Transverse colon (tissue), 4 donors: ENCODE measurements around the gene PRKCE.

Experiments
- EP300 ChIP-seq: sonication (generic); formaldehyde crosslinking; IDR thresholded peaks from one replicate; pipeline ENCODE4 v1.6.1; 2017; ENCODE audit warnings: antibody characterized with exemption, low read depth
- POLR2A ChIP-seq: fragments of 450-650 bp; IDR thresholded peaks from one replicate; pipeline ENCODE4 v1.6.1; 2016; ENCODE audit warnings: antibody characterized with exemption, mild to moderate bottlenecking, moderate library complexity
- POLR2AphosphoS5 ChIP-seq, 3 donors: sonication (generic); formaldehyde crosslinking; IDR thresholded peaks; one replicate each; pipeline ENCODE4 v1.6.1; 2016; ENCODE audit warnings: antibody characterized with exemption in 3 of 3
- TF ChIP-seq, protein P1 (sequence below), 5 experiments: fragments of 200-600 bp in 3 of 5; fragments of 450-650 bp in 2 of 5; sonication (generic) in 3 of 5; IDR thresholded peaks; 1 replicate in 2 of 5; 2 replicates in 3 of 5; pipeline ENCODE4 v1.5.1; 2016 to 2017; ENCODE audit warnings: antibody characterized with exemption in 5 of 5, inconsistent platforms in 3 of 5, mild to moderate bottlenecking in 2 of 5, moderate library complexity in 1 of 5

- TF ChIP-seq POLR2A: no peak
- TF ChIP-seq, protein P1, sequence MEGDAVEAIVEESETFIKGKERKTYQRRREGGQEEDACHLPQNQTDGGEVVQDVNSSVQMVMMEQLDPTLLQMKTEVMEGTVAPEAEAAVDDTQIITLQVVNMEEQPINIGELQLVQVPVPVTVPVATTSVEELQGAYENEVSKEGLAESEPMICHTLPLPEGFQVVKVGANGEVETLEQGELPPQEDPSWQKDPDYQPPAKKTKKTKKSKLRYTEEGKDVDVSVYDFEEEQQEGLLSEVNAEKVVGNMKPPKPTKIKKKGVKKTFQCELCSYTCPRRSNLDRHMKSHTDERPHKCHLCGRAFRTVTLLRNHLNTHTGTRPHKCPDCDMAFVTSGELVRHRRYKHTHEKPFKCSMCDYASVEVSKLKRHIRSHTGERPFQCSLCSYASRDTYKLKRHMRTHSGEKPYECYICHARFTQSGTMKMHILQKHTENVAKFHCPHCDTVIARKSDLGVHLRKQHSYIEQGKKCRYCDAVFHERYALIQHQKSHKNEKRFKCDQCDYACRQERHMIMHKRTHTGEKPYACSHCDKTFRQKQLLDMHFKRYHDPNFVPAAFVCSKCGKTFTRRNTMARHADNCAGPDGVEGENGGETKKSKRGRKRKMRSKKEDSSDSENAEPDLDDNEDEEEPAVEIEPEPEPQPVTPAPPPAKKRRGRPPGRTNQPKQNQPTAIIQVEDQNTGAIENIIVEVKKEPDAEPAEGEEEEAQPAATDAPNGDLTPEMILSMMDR (IDR thresholded peaks at IDR 0.05): no peak
- TF ChIP-seq EP300: no peak
- no peak for TF ChIP-seq POLR2AphosphoS5 (IDR thresholded peaks at IDR 0.05)
These were observed 558.6 kb downstream of the PRKCE start for GRCh38 chr2:46210063-46210462.
